CD4-positive, alpha-beta T cell (primary cell): ENCODE data around the gene MYBL2. TPM values are rescaled to one million over a fixed set of nuclear protein-coding genes. Genes with fewer than 3 reads are reported as not detected.

Experiments used
- ATAC-seq: fragments of 200-7000 bp; cut with Tn5 transposase; one replicate; pipeline ENCODE4 v1.10.0; 2022; ENCODE audit warnings: mild to moderate bottlenecking; ENCODE audit not compliant: poor library complexity
- CTCF ChIA-PET: fragments of 350-600 bp; sonication (Branson Sonifier 250); formaldehyde crosslinking; loops from one replicate; lab custom pipeline; 2021; ENCODE audit warnings: antibody characterized with exemption, inconsistent platforms; lab: Charles Lee
- POLR2A ChIA-PET: fragments of 350-600 bp; sonication (Branson Sonifier 250); formaldehyde crosslinking; loops from one replicate; lab custom pipeline; 2021; ENCODE audit warnings: antibody characterized with exemption, inconsistent platforms; lab: Charles Lee
- DNase-seq, 14 experiments: peaks; one replicate each; pipeline ENCODE4 v3.0.0-alpha.2; 2013 to 2020; ENCODE audit warnings: mixed read lengths in 2 of 14
- H3K27ac ChIP-seq, 2 donors: one replicate each; pipeline versions ENCODE4 v1.5.1 to v1.7.0; 2013; ENCODE audit warnings: low read length in 2 of 2, low read depth in 1 of 2, mild to moderate bottlenecking in 1 of 2
- H3K27me3 ChIP-seq, 2 experiments: 1 replicate in 1 of 2; 2 replicates in 1 of 2; pipeline versions ENCODE4 v1.6.1 to v1.7.0; 2013; ENCODE audit warnings: low read length in 2 of 2, control low read depth in 1 of 2, mild to moderate bottlenecking in 1 of 2, moderate library complexity in 1 of 2; ENCODE audit not compliant: insufficient read depth in 2 of 2, control insufficient read depth in 1 of 2
- H3K36me3 ChIP-seq: one replicate; pipeline ENCODE4 v1.6.1; 2013; ENCODE audit warnings: low read length, control low read depth; ENCODE audit not compliant: insufficient read depth
- H3K4me1 ChIP-seq: one replicate; pipeline ENCODE4 v1.6.1; 2013; ENCODE audit warnings: low read length, control low read depth; ENCODE audit not compliant: insufficient read depth
- H3K4me3 ChIP-seq: one replicate; pipeline ENCODE4 v1.5.1; 2013; ENCODE audit warnings: mild to moderate bottlenecking, low read length, moderate library complexity
- H3K9me3 ChIP-seq, 2 experiments: 1 replicate in 1 of 2; 2 replicates in 1 of 2; pipeline versions ENCODE4 v1.6.1 to v1.7.0; 2013; ENCODE audit warnings: low read length in 2 of 2, mild to moderate bottlenecking in 2 of 2, control low read depth in 1 of 2, moderate library complexity in 1 of 2; ENCODE audit not compliant: control insufficient read depth in 1 of 2, insufficient read depth in 1 of 2
- H3K27ac Mint-ChIP-seq: one replicate; pipeline ENCODE4 v1.8.0; 2020; ENCODE audit warnings: mixed read lengths
- H3K27me3 Mint-ChIP-seq: one replicate; pipeline ENCODE4 v1.8.0; 2021; ENCODE audit warnings: mixed read lengths
- H3K36me3 Mint-ChIP-seq: one replicate; pipeline ENCODE4 v1.8.0; 2021; ENCODE audit warnings: low read depth, mixed read lengths
- H3K4me1 Mint-ChIP-seq: one replicate; pipeline ENCODE4 v1.8.0; 2021; ENCODE audit warnings: low read depth, mixed read lengths
- H3K4me3 Mint-ChIP-seq: one replicate; pipeline ENCODE4 v1.8.0; 2020; ENCODE audit warnings: mild to moderate bottlenecking, mixed read lengths
- H3K9me3 Mint-ChIP-seq: one replicate; pipeline ENCODE4 v1.8.0; 2020; ENCODE audit warnings: mixed read lengths
- intact Hi-C, 2 experiments: fragments of 100-400 bp; cut with DNase I in 1 of 2; cut with micrococcal nuclease in 1 of 2; formaldehyde crosslinking; loops; one replicate each; pipeline versions ENCODE4 v1.15.1 to v1.9.0; 2023 to 2025; cut with DNase I, micrococcal nuclease
- total RNA-seq, 174 experiments: library from RNA in 2 of 174; stranded (reverse) in 2 of 174; gene quantifications; one replicate each; pipeline ENCODE4 v1.2.3 and lab custom pipeline; 2021 to 2026
- TF ChIP-seq, protein P1 (sequence below): fragments of 200-600 bp; IDR thresholded peaks from one replicate; pipeline ENCODE4 v1.8.0; 2022; ENCODE audit warnings: antibody characterized with exemption, mild to moderate bottlenecking

The MYBL2 gene
- total RNA-seq, 2 experiments from 2014 or later = 0.56 to 0.69 TPM

DNA sequence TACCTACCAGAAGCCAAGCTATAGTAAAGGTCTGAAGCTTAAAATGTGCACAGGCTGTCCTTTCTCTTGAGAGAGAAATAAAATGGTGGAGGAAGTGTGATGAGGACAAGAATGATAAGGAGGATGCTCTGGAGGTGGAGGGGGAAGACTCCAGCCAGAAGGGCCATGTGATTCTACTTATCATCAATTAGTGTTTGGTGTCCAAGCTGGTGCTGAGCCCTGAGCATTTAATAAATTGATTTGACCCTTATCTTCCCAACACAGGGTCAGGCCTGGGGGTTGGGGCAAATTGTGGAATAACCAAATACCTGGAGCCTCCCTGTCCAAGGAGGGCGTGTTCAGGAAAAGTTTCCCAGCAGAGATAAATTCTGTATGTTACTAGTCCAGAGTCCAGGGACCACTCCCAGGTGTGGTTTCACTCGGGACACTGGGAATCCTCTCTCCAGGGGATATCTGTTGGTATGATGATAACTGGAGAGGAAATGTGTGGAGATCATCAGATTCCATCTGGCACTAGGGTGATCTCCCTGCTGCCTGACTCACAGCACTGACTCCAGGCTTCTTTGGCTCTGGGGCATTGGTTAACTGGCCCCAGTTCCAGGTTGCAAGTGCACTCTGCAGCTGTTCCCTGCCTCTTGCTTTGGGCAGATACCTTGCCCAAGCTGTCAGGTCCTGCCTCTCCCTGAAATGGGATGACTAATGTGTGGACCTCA lies 3.8 kb upstream of the MYBL2 start:
- DNase-seq (no peak), ATAC-seq (no peak)
- H3K4me3 ChIP-seq = no peak overlapping the region
- no peak overlapping the region for H3K27ac Mint-ChIP-seq
- TF ChIP-seq, protein P1, sequence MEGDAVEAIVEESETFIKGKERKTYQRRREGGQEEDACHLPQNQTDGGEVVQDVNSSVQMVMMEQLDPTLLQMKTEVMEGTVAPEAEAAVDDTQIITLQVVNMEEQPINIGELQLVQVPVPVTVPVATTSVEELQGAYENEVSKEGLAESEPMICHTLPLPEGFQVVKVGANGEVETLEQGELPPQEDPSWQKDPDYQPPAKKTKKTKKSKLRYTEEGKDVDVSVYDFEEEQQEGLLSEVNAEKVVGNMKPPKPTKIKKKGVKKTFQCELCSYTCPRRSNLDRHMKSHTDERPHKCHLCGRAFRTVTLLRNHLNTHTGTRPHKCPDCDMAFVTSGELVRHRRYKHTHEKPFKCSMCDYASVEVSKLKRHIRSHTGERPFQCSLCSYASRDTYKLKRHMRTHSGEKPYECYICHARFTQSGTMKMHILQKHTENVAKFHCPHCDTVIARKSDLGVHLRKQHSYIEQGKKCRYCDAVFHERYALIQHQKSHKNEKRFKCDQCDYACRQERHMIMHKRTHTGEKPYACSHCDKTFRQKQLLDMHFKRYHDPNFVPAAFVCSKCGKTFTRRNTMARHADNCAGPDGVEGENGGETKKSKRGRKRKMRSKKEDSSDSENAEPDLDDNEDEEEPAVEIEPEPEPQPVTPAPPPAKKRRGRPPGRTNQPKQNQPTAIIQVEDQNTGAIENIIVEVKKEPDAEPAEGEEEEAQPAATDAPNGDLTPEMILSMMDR = no peak
- intact Hi-C loops = no loop called here
- H3K4me1 ChIP-seq = peaks cover 19% of the 10 kb centered on the region
- no peaks in the 10 kb centered on the region for H3K9me3 ChIP-seq
- no peaks in the 10 kb centered on the region for H3K36me3 Mint-ChIP-seq
- peaks cover 3% of the 10 kb centered on the region for H3K4me1 Mint-ChIP-seq
- ChIA-PET POLR2A (no interaction called here), CTCF (no interaction called here)
- no peak overlapping the region for H3K4me3 Mint-ChIP-seq
- no peaks in the 10 kb centered on the region for H3K9me3 Mint-ChIP-seq
- peaks cover under 1% of the 10 kb centered on the region for H3K27me3 Mint-ChIP-seq
- peaks cover 2 to 7% of the 10 kb centered on the region in 2 experiments for H3K27me3 ChIP-seq
- H3K36me3 ChIP-seq = no peaks in the 10 kb centered on the region
- H3K27ac ChIP-seq = no peak overlapping the region

DNA sequence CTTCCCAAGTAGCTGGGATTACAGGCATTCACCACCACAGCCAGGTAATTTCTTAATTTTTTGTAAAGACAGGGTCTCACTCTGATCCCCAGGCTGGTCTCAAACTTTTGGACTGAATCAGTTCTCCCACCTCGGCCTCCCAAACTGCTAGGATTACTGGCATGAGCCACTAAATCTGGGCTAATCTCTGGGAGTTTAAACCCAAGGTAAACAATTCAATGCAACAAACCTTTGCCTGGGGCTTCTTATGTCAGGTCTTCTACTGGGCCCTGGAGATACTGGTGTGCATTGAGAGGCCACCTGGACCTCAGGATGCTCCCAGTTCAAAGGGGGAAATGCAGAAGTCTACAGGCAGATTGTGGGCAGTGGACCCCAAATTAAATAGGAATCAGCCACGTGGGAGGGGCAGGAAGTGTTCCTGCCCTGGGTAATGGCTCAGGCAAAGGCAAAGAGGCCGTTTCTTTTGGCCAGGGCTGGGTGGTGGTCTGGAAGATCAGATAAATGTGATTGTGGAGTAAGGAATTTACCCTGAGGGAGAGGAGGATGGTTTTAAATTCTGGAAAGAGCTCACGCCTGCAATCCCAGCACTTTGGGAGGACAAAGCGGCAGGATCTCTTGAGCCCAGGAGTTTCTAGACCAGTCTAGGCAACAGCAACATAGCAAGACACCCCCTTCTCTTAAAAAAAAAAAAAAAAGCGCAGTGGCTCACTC lies 1.3 kb upstream of the MYBL2 start:
- Mint-ChIP-seq H3K9me3 (no peaks in the 10 kb centered on the region), H3K27me3 (peaks cover 26% of the 10 kb centered on the region), H3K4me3 (peak overlapping the region; percentile 73), H3K36me3 (no peaks in the 10 kb centered on the region), H3K27ac (no peak overlapping the region), H3K4me1 (no peaks in the 10 kb centered on the region)
- no peak overlapping the region for H3K27ac ChIP-seq
- ChIA-PET POLR2A (interaction anchor here (0.6 to 0.7 kb wide), 4 partner anchors 10 to 1223 kb away, joined by 3 read pairs; partner anchors contain the start of gene SRSF6), CTCF (interaction anchor here (0.7 kb wide), 1 partner anchor 72 kb away, joined by 3 read pairs; no protein-coding TSS in a partner anchor)
- DNase-seq (no peak), ATAC-seq (no peak)
- H3K27me3 ChIP-seq = peaks cover 16 to 24% of the 10 kb centered on the region in 2 experiments
- peaks cover 15% of the 10 kb centered on the region for H3K4me1 ChIP-seq
- H3K9me3 ChIP-seq = no peaks in the 10 kb centered on the region
- H3K36me3 ChIP-seq = no peaks in the 10 kb centered on the region
- TF ChIP-seq, protein P1 = no peak
- H3K4me3 ChIP-seq = no peak overlapping the region
- intact Hi-C loops = loop anchor here (2.0 to 5.0 kb wide), 3 partner anchors 57 to 209 kb away; partner anchors contain the start of genes IFT52 (in 1 of the 2) and SRSF6 (in 1 of the 2)

DNA sequence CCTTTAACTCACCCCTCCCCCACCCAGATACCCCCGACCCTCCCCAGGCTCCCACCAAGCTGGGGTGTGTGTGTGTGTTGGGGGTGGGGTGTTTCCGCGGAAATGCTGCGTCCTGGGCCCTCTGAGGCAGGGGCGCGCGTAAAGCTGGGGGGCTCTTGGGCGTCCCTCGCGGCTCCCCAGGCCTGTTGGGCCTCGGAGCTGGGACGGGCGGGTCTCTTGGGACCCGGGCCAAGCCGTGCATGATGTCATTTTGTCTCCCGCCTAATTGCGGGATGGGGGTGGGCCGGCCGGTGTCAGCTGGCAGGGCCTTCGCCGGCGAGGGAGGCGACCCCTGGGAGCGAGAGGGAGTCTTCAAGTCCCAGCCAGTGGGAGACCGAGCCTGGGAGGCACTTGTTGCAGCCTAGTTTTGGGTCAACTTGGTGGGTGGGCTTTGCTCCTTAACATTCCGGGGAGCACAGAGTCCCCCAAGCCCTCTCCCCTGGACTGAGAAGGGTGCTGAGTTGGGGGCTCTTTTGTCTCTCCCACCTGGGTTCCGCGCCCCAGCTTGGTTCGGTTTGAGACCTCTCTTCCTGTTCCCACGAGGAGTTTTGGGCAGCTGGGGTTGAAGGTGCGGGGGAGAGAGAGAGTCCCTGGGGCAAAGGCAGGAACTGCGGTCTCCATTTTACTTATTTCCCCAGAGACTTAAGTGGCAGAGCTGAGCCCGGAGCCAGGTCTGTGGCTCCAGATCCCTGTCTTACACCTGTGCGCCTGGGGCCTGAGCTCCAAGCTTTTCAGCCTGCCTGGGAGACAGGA lies 623 bp downstream of the MYBL2 start:
- H3K36me3 Mint-ChIP-seq = no peaks in the 10 kb centered on the region
- no peaks in the 10 kb centered on the region for H3K9me3 ChIP-seq
- H3K27ac ChIP-seq = no peak overlapping the region
- ATAC-seq = no peak
- CTCF ChIA-PET = interaction anchor here (0.9 kb wide), 1 partner anchor 8 kb away, joined by 3 read pairs; no protein-coding TSS in a partner anchor
- intact Hi-C loops = loop anchor here (2.0 to 5.0 kb wide), 2 partner anchors 55 to 77 kb away; partner anchors contain the start of gene IFT52 (in 1 of the 2)
- no peak overlapping the region for H3K27ac Mint-ChIP-seq
- peak overlapping the region; percentile 16 for H3K4me3 ChIP-seq
- peak in 2 of 14 experiments; percentile 18 to 31 for DNase-seq
- H3K4me1 Mint-ChIP-seq = no peaks in the 10 kb centered on the region
- H3K4me1 ChIP-seq = peaks cover 15% of the 10 kb centered on the region
- peaks cover 16 to 30% of the 10 kb centered on the region in 2 experiments for H3K27me3 ChIP-seq
- H3K9me3 Mint-ChIP-seq = no peaks in the 10 kb centered on the region
- H3K4me3 Mint-ChIP-seq = peak overlapping the region; percentile 48
- TF ChIP-seq, protein P1 = no peak
- peaks cover 32% of the 10 kb centered on the region for H3K27me3 Mint-ChIP-seq
- POLR2A ChIA-PET = interaction anchor here (0.9 kb wide), 1 partner anchor 51 kb away, joined by 4 read pairs; no protein-coding TSS in a partner anchor
- no peaks in the 10 kb centered on the region for H3K36me3 ChIP-seq
